NB4 (cell line): Measurements from ENCODE around the gene ZNF569.
"Not testable (repeated sequence)": the region's sequence is repeated elsewhere in the genome, so short reads cannot be mapped to it uniquely, and the experiment has no call there.

ENCODE experiments used
- DNase-seq: peaks from one replicate; pipeline ENCODE4 v3.0.0; 2010; ENCODE audit warnings: low read depth
- H3K4me3 ChIP-seq: one replicate; pipeline ENCODE4 v1.5.1; 2011; ENCODE audit warnings: mild to moderate bottlenecking, low read depth, low read length, moderate library complexity
- MYC ChIP-seq: IDR thresholded peaks from 2 replicates; pipeline ENCODE4 v1.6.1; 2011; ENCODE audit warnings: low read depth, low read length
- POLR2A ChIP-seq: IDR thresholded peaks from 2 replicates; pipeline ENCODE4 v1.6.1; 2011; ENCODE audit warnings: mild to moderate bottlenecking; ENCODE audit not compliant: insufficient read length; ENCODE audit errors: extremely low read depth
- TF ChIP-seq, protein P1 (sequence below): IDR thresholded peaks from 2 replicates; pipeline ENCODE4 v1.6.1; 2011; ENCODE audit warnings: low read depth, low read length
- TF ChIP-seq, protein P2 (sequence below): IDR thresholded peaks from one replicate; pipeline ENCODE4 v1.5.1; 2012; ENCODE audit warnings: low read depth, low read length

Gene ZNF569

GRCh38 chr19:37413313-37414084 is 53.7 kb downstream of the ZNF569 start:
- H3K4me3 ChIP-seq = no peak overlapping the region
- no peak for DNase-seq
- TF ChIP-seq, protein P1, sequence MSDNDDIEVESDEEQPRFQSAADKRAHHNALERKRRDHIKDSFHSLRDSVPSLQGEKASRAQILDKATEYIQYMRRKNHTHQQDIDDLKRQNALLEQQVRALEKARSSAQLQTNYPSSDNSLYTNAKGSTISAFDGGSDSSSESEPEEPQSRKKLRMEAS = no peak
- TF ChIP-seq, protein P2, sequence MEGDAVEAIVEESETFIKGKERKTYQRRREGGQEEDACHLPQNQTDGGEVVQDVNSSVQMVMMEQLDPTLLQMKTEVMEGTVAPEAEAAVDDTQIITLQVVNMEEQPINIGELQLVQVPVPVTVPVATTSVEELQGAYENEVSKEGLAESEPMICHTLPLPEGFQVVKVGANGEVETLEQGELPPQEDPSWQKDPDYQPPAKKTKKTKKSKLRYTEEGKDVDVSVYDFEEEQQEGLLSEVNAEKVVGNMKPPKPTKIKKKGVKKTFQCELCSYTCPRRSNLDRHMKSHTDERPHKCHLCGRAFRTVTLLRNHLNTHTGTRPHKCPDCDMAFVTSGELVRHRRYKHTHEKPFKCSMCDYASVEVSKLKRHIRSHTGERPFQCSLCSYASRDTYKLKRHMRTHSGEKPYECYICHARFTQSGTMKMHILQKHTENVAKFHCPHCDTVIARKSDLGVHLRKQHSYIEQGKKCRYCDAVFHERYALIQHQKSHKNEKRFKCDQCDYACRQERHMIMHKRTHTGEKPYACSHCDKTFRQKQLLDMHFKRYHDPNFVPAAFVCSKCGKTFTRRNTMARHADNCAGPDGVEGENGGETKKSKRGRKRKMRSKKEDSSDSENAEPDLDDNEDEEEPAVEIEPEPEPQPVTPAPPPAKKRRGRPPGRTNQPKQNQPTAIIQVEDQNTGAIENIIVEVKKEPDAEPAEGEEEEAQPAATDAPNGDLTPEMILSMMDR = no peak
- TF ChIP-seq MYC (no peak), POLR2A (no peak)

GRCh38 chr19:37412700-37413099 is 54.5 kb downstream of the ZNF569 start:
- H3K4me3 ChIP-seq = no peak overlapping the region
- DNase-seq = no peak
- TF ChIP-seq, protein P2 = no peak
- no peak for TF ChIP-seq MYC
- TF ChIP-seq, protein P1 = no peak
- TF ChIP-seq POLR2A = no peak

DNA sequence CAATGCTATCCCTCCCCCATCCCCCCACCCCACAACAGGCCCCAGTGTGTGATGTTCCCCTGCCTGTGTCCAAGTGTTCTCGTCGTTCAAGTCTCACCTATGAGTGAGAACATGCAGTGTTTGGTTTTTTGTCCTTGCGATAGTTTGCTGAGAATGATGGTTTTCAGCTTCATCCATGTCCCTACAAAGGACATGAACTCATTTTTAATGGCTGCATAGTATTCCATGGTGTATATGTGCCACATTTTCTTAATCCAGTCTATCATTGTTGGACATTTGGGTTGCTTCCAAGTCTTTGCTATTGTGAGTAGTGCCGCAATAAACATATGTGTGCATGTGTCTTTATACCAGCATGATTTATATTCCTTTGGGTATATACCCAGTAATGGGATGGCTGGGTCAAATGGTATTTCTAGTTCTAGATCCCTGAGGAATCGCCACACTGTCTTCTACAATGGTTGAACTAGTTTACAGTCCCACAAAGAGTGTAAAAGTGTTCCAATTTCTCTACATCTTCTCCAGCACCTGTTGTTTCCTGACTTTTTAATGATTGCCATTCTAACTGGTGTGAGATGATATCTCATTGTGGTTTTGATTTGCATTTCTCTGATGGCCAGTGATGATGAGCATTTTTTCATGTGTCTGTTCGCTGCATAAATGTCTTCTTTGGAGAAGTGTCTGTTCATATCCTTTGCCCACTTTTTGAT is 61.0 kb downstream of the ZNF569 start:
- not testable (repeated sequence) for DNase-seq, H3K4me3 ChIP-seq

GRCh38 chr19:37403403-37403802 is 63.8 kb downstream of the ZNF569 start:
- TF ChIP-seq MYC (no peak), POLR2A (no peak)
- TF ChIP-seq, protein P1 = no peak
- TF ChIP-seq, protein P2 = no peak
- DNase-seq = no peak
- H3K4me3 ChIP-seq = no peak overlapping the region

DNA sequence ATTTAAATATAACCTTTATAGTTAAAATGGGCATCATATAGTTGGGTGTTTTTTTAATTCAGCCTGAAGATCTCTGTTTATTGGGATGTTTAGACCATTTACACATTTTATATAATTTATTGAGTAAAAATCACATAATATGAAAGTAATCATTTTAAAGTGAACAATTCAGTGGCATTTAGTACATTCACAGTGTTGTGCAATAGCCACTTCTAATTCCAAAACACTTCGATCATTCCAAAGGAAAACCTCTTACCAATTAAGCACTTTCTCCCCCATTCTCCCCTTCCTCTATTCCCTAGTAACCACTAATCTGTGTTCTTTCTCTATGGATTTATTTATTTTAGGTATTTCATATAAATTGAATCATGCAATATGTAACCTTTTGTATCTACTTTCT is 66.2 kb downstream of the ZNF569 start:
- H3K4me3 ChIP-seq = no peak overlapping the region
- TF ChIP-seq, protein P1 = no peak
- no peak for TF ChIP-seq MYC
- TF ChIP-seq POLR2A = no peak
- TF ChIP-seq, protein P2 = no peak
- DNase-seq = no peak

DNA sequence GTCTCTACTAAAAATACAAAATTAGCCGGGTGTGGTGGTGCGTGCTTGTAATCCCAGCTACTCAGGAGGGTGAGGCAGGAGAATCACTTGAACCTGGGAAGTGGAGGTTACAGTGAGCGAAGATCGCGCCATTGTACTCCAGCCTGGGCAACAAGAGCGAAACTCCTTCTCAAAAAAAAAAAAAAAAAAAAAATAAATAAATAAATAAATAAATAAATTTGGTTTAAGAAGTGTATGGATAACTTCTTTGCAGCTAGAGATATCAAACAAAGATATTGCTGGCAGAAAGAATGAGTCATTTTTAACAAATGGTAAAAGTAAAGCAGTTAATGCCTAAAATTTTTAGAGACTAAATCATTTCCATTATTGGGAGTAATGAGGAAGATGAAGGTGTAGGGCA is 75.8 kb downstream of the ZNF569 start:
- DNase-seq, H3K4me3 ChIP-seq: not testable (repeated sequence)
